H9 (cell line): ENCODE data around the gene EIF2D. TPM values are rescaled to one million over a fixed set of nuclear protein-coding genes. Genes with fewer than 3 reads are reported as not detected.

Experiments used
- DNase-seq: peaks from one replicate; pipeline ENCODE4 v3.0.0-alpha.2; 2017
- H2AFZ ChIP-seq: one replicate; pipeline ENCODE4 v1.6.1; 2013; ENCODE audit warnings: mild to moderate bottlenecking, low read length, control low read depth, moderate library complexity
- H2AK5ac ChIP-seq: 2 replicates; pipeline ENCODE4 v1.6.1; 2013; ENCODE audit warnings: low read length, control low read depth, mixed read lengths; ENCODE audit not compliant: insufficient read length
- H2BK120ac ChIP-seq: one replicate; pipeline ENCODE4 v1.6.1; 2013; ENCODE audit warnings: low read depth, mild to moderate bottlenecking, low read length, control low read depth, inconsistent platforms; ENCODE audit not compliant: poor library complexity, severe bottlenecking
- H2BK12ac ChIP-seq: 2 replicates; pipeline ENCODE4 v1.6.1; 2013; ENCODE audit warnings: low read length, control low read depth, mixed read lengths, low read depth; ENCODE audit not compliant: insufficient read length
- H2BK15ac ChIP-seq: 2 replicates; pipeline ENCODE4 v1.6.1; 2013; ENCODE audit warnings: low read depth, low read length, control low read depth
- H2BK20ac ChIP-seq: one replicate; pipeline ENCODE4 v1.6.1; 2013; ENCODE audit warnings: low read depth, mild to moderate bottlenecking, low read length, control low read depth, inconsistent platforms; ENCODE audit not compliant: poor library complexity, severe bottlenecking
- H2BK5ac ChIP-seq: 2 replicates; pipeline ENCODE4 v1.6.1; 2013; ENCODE audit warnings: low read length, control low read depth, mixed read lengths; ENCODE audit not compliant: insufficient read length
- H3K14ac ChIP-seq: 2 replicates; pipeline ENCODE4 v1.6.1; 2013; ENCODE audit warnings: low read length, control low read depth; ENCODE audit not compliant: insufficient read depth
- H3K18ac ChIP-seq: 2 replicates; pipeline ENCODE4 v1.6.1; 2013; ENCODE audit warnings: low read depth, mild to moderate bottlenecking, mixed read lengths, low read length, control low read depth; ENCODE audit not compliant: insufficient read length
- H3K23ac ChIP-seq: 2 replicates; pipeline ENCODE4 v1.6.1; 2013; ENCODE audit warnings: low read length, control low read depth, mixed read lengths, low read depth; ENCODE audit not compliant: insufficient read length
- H3K23me2 ChIP-seq: 2 replicates; pipeline ENCODE4 v1.6.1; 2013; ENCODE audit warnings: low read depth, mild to moderate bottlenecking, mixed read lengths, low read length, control low read depth; ENCODE audit not compliant: insufficient read length, poor library complexity, severe bottlenecking
- H3K27ac ChIP-seq: 2 replicates; pipeline ENCODE4 v1.5.1; 2013; ENCODE audit warnings: low read length, control low read depth, mixed read lengths, low read depth; ENCODE audit not compliant: insufficient read length
- H3K27me3 ChIP-seq: 2 replicates; pipeline ENCODE4 v1.6.1; 2013; ENCODE audit warnings: low read length, control low read depth, inconsistent platforms; ENCODE audit not compliant: insufficient read depth
- H3K4ac ChIP-seq: 2 replicates; pipeline ENCODE4 v1.6.1; 2013; ENCODE audit warnings: low read depth, mild to moderate bottlenecking, control low read depth, inconsistent platforms, low read length, moderate library complexity
- H3K4me1 ChIP-seq: 2 replicates; pipeline ENCODE4 v1.6.1; 2013; ENCODE audit warnings: low read length, control low read depth, inconsistent platforms; ENCODE audit not compliant: insufficient read depth
- H3K4me2 ChIP-seq: 2 replicates; pipeline ENCODE4 v1.6.1; 2013; ENCODE audit warnings: low read length, control low read depth, mixed read lengths; ENCODE audit not compliant: insufficient read length, insufficient read depth
- H3K56ac ChIP-seq: 2 replicates; pipeline ENCODE4 v1.6.1; 2013; ENCODE audit warnings: low read depth, mild to moderate bottlenecking, mixed read lengths, low read length, control low read depth; ENCODE audit not compliant: insufficient read length
- H3K79me1 ChIP-seq: 2 replicates; pipeline ENCODE4 v1.6.1; 2013; ENCODE audit warnings: low read depth, mild to moderate bottlenecking, moderate library complexity, low read length, control low read depth, inconsistent platforms; ENCODE audit not compliant: insufficient read depth, poor library complexity, severe bottlenecking
- H3K79me2 ChIP-seq: 2 replicates; pipeline ENCODE4 v1.6.1; 2013; ENCODE audit warnings: low read length, control low read depth, inconsistent platforms; ENCODE audit not compliant: insufficient read depth
- H3K9ac ChIP-seq: 2 replicates; pipeline ENCODE4 v1.6.1; 2013; ENCODE audit warnings: low read length, control low read depth, mixed read lengths; ENCODE audit not compliant: insufficient read length; ENCODE audit errors: extremely low read depth
- H3K9me3 ChIP-seq: one replicate; pipeline ENCODE4 v1.6.1; 2013; ENCODE audit warnings: low read depth, low read length, inconsistent platforms; ENCODE audit not compliant: control insufficient read depth
- H3T11ph ChIP-seq: one replicate; pipeline ENCODE4 v1.6.1; 2013; ENCODE audit warnings: mild to moderate bottlenecking, low read length, control low read depth, inconsistent platforms
- H4K20me1 ChIP-seq: one replicate; pipeline ENCODE4 v1.6.1; 2013; ENCODE audit not compliant: control insufficient read depth, insufficient read length, insufficient read depth
- H4K5ac ChIP-seq: 2 replicates; pipeline ENCODE4 v1.6.1; 2013; ENCODE audit warnings: low read depth, mild to moderate bottlenecking, mixed read lengths, low read length, control low read depth; ENCODE audit not compliant: insufficient read length
- H4K8ac ChIP-seq: replicated peaks from 2 replicates; pipeline ENCODE4 v1.6.1; 2013; ENCODE audit warnings: low read length, control low read depth, mixed read lengths, low read depth; ENCODE audit not compliant: insufficient read length
- H4K91ac ChIP-seq: 2 replicates; pipeline ENCODE4 v1.6.1; 2013; ENCODE audit warnings: low read depth, mild to moderate bottlenecking, moderate library complexity, mixed read lengths, low read length, control low read depth; ENCODE audit not compliant: insufficient read length
- H3K27ac Mint-ChIP-seq, 3 experiments: 2 replicates in 2 of 3; 3 replicates in 1 of 3; pipeline ENCODE4 v1.8.0; 2020 to 2021; ENCODE audit warnings: mixed read lengths in 3 of 3, mild to moderate bottlenecking in 1 of 3, moderate library complexity in 1 of 3
- H3K27me3 Mint-ChIP-seq: 2 replicates; pipeline ENCODE4 v1.8.0; 2021; ENCODE audit warnings: low read depth, mild to moderate bottlenecking, moderate library complexity, mixed read lengths
- H3K36me3 Mint-ChIP-seq, 3 experiments: 2 replicates in 2 of 3; 3 replicates in 1 of 3; pipeline ENCODE4 v1.8.0; 2020 to 2021; ENCODE audit warnings: low read depth in 3 of 3, mixed read lengths in 3 of 3; ENCODE audit not compliant: insufficient read depth in 1 of 3
- H3K4me1 Mint-ChIP-seq, 2 experiments: 2 replicates each; pipeline ENCODE4 v1.8.0; 2020; ENCODE audit warnings: mixed read lengths in 2 of 2
- H3K4me3 Mint-ChIP-seq, 2 experiments: 2 replicates in 1 of 2; 3 replicates in 1 of 2; pipeline ENCODE4 v1.8.0; 2020 to 2021; ENCODE audit warnings: mild to moderate bottlenecking in 2 of 2, mixed read lengths in 2 of 2, moderate library complexity in 1 of 2
- H3K9me3 Mint-ChIP-seq, 2 experiments: 2 replicates in 1 of 2; 3 replicates in 1 of 2; pipeline ENCODE4 v1.8.0; 2020; ENCODE audit warnings: mild to moderate bottlenecking in 2 of 2, mixed read lengths in 2 of 2, moderate library complexity in 1 of 2
- CTCF ChIP-seq: fragments of 200-600 bp; sonication (generic); conservative IDR thresholded peaks from 3 replicates; pipeline ENCODE4 v1.8.0; 2021; ENCODE audit warnings: antibody characterized with exemption, mild to moderate bottlenecking
- WGBS: extraction: QIAGEN DNeasy Blood & Tissue Kit; methylation state at CpG from one replicate; pipeline ENCODE4 v1.1.7; 2013; ENCODE audit warnings: missing lambda C conversion rate, low lambda C conversion rate, mixed read lengths; ENCODE audit not compliant: insufficient read length; ENCODE audit errors: extremely low coverage; 5-methylcytosine and 5-hydroxymethylcytosine counted together
- total RNA-seq: library from RNA; stranded (reverse); gene quantifications from 2 replicates; pipeline ENCODE4 v1.2.1, GENCODE V29; 2021

Gene EIF2D
- total RNA-seq, 1 experiment from 2014 or later, result 35.8 TPM

- Histone ChIP-seq H3K4ac (no peak overlapping the region), H2BK120ac (no peak overlapping the region)
These were observed 38.5 kb downstream of the EIF2D start for GRCh38 chr1:206573762-206574161.

More at GRCh38 chr1:206573762-206574161, 38.5 kb downstream of the EIF2D start:
- no peak overlapping the region for H2BK5ac ChIP-seq
- H3K79me1 ChIP-seq, result no peaks in the 10 kb centered on the region
- Mint-ChIP-seq H3K36me3 (no peaks in the 10 kb centered on the region), H3K27me3 (peaks cover 6% of the 10 kb centered on the region), H3K9me3 (no peaks in the 10 kb centered on the region), H3K4me3 (no peak overlapping the region), H3K4me1 (peaks cover 12 to 31% of the 10 kb centered on the region in 2 experiments), H3K27ac (no peak overlapping the region)
- no peak overlapping the region for H3K23ac ChIP-seq
- H3K14ac ChIP-seq, result no peak overlapping the region
- no peak overlapping the region for H2BK12ac ChIP-seq
- no peak for TF ChIP-seq CTCF
- no peak overlapping the region for H3K56ac ChIP-seq
- H4K20me1 ChIP-seq, result no peaks in the 10 kb centered on the region
- H3K18ac ChIP-seq, result no peak overlapping the region
- H4K91ac ChIP-seq, result no peak overlapping the region
- no peaks in the 10 kb centered on the region for H3K23me2 ChIP-seq
- peaks cover 2% of the 10 kb centered on the region; the same call in 1 of the 2 replicates for H3K4me1 ChIP-seq
- no peaks in the 10 kb centered on the region for H3K27me3 ChIP-seq
- no peak overlapping the region for H4K8ac ChIP-seq
- no peaks in the 10 kb centered on the region for H3K79me2 ChIP-seq
- H4K5ac ChIP-seq, result no peak overlapping the region
- H2BK15ac ChIP-seq, result no peak overlapping the region
- no peaks in the 10 kb centered on the region for H3K9me3 ChIP-seq
- H2BK20ac ChIP-seq, result no peak overlapping the region
- no peak overlapping the region for H3K4me2 ChIP-seq
- WGBS, result no CpG with 5 or more reads among the region's 4 CpGs
- H2AFZ ChIP-seq, result no peak overlapping the region
- no peak overlapping the region for H2AK5ac ChIP-seq
- H3T11ph ChIP-seq, result no peak overlapping the region
- DNase-seq, result no peak
- H3K9ac ChIP-seq, result no peak overlapping the region
- no peak overlapping the region for H3K27ac ChIP-seq
